ENCODE measurements around the gene PNPLA7. TPM values are rescaled to one million over a fixed set of nuclear protein-coding genes. Genes with fewer than 3 reads are reported as not detected.
A peak's percentile ranks its signal among the peaks of the same experiment; 100 is the strongest.

The PNPLA7 gene
- total and polyA plus RNA-seq, 12 donors = 0.83 to 22.6 (median 9.4) TPM

- peak in 1 of 9 donors; percentile 14 for TF ChIP-seq CTCF (IDR thresholded peaks at IDR 0.05)
- WGBS, 2 donors = 1 to 2% methylated on average over 91 to 113 of the region's 113 CpGs
- Histone ChIP-seq H3K4me1 (peaks cover 10 to 25% (median 17%) of the 10 kb centered on the region in 9 donors), H3K4me3 (peak within 1 kb of the TSS; percentile 61 to 99 (median 88)), H3K36me3 (peaks cover 0 to 27% (median 14%) of the 10 kb centered on the region in 9 donors), H3K27me3 (no peaks in the 10 kb centered on the region), H3K27ac (peak within 1 kb of the TSS in 7 of 10 donors; percentile 19 to 75 (median 31)), H3K9me3 (no peaks in the 10 kb centered on the region)
- peak; percentile 87 to 93 for DNase-seq
- ATAC-seq = peak; percentile 96 to 100 (median 99)
- intact Hi-C loops (cut with DNase I) = no loop called here
Observed at GRCh38 chr9:137590469-137591383, 40.5 kb upstream of the PNPLA7 start, which contains the start of gene ZMYND19. Gene ZMYND19, minus strand, starts transcription at chr9:137590512. Its CDS starts 249 bp downstream, at chr9:137590263.

DNA sequence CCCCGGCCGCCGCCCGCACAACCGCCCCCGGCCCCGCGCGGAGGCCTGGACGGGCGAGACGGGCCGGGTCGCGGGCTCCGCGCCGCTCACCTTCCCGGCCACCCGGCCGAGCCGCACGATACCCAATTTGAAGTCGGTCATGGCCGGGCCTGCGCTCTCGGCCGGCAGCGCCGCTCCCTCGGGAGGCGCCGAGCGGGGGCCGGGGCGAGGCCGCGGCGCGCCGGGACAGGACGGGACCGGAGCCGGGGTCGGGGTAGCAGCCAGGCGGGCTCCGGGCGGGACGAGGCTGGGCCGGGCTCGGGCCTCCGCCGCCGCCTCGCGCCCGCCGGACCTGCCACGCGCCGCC lies 39.9 kb upstream of the PNPLA7 start:
- peaks cover 0 to 33% (median 14%) of the 10 kb centered on the region in 9 donors for H3K36me3 ChIP-seq
- peak overlapping the region; percentile 59 to 91 (median 64) for H3K4me3 ChIP-seq
- intact Hi-C loops (cut with DNase I) = no loop called here
- H3K27me3 ChIP-seq = no peaks in the 10 kb centered on the region
- no peak for TF ChIP-seq CTCF (IDR thresholded peaks at IDR 0.05)
- WGBS, 2 donors = 0 to 1% methylated on average over 42 to 61 of the region's 61 CpGs
- no peak for DNase-seq
- no peaks in the 10 kb centered on the region for H3K9me3 ChIP-seq
- H3K27ac ChIP-seq = no peak overlapping the region
- no peak for ATAC-seq
- H3K4me1 ChIP-seq = peaks cover 10 to 25% (median 17%) of the 10 kb centered on the region in 9 donors

DNA sequence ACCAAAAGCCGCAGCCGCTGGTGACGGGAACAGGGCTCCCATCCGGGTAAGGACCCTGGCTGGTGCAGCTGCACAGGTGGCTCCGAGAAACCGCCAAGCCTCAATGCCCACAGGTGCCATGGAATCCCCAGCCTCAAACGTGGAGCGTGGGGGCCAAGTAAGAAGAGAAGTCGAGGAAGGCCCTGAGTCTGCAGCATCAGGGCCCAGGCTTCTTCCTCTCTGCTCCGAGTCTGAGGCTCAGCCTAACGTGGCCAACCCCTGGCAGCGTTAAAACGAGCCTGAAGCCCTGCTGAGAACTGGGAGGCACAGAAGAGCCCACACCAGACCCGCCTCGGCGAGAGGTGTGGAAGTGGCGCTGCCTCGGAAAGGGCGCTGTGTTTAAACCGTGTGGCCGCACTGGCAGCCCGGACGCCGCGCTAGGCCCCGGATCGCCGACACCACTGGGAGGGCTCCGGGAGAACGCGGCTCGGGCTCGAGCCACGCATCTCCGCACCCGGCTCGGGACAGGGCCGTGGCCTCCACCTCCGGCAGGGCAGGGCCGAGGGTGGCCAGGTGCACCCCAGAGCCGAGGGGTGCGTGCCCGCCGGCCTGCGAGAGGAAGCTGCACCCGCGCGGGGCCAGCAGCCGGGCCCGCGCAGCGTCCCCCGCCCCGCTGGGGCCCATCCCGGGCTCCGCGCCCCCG lies 39.4 kb upstream of the PNPLA7 start:
- no peak for TF ChIP-seq CTCF (IDR thresholded peaks at IDR 0.05)
- Histone ChIP-seq H3K36me3 (peaks cover 0 to 38% (median 14%) of the 10 kb centered on the region in 9 donors), H3K27ac (peak overlapping the region in 5 of 10 donors; percentile 19 to 31 (median 22)), H3K27me3 (no peaks in the 10 kb centered on the region), H3K4me1 (peaks cover 10 to 25% (median 17%) of the 10 kb centered on the region in 9 donors), H3K9me3 (no peaks in the 10 kb centered on the region), H3K4me3 (peak overlapping the region; percentile 59 to 91 (median 64))
- no peak for DNase-seq
- intact Hi-C loops (cut with DNase I) = no loop called here
- no peak for ATAC-seq
- 10% methylated on average over 47 to 58 of the region's 58 CpGs for WGBS, 2 donors

GRCh38 chr9:137588891-137589290 lies 38.7 kb upstream of the PNPLA7 start:
- intact Hi-C loops (cut with DNase I) = no loop called here
- DNase-seq (no peak), ATAC-seq (no peak)
- no peak overlapping the region for H3K27ac ChIP-seq
- no peak for TF ChIP-seq CTCF (IDR thresholded peaks at IDR 0.05)
- peaks cover 10 to 25% (median 17%) of the 10 kb centered on the region in 9 donors for H3K4me1 ChIP-seq
- peak overlapping the region in 4 of 10 donors; percentile 63 to 68 (median 66) for H3K4me3 ChIP-seq
- peaks cover 0 to 45% (median 14%) of the 10 kb centered on the region in 9 donors for H3K36me3 ChIP-seq
- no peaks in the 10 kb centered on the region for H3K9me3 ChIP-seq
- 92% methylated on average over 6 of the region's 6 CpGs for WGBS, 2 donors
- no peaks in the 10 kb centered on the region for H3K27me3 ChIP-seq

Data from heart right ventricle (tissue), 16 donors.